H1 (cell line): ENCODE data around the gene ASB7. TPM values are rescaled to one million over a fixed set of nuclear protein-coding genes. Genes with fewer than 3 reads are reported as not detected.

Source experiments
- CTCF ChIA-PET: fragments of 300-600 bp; sonication (Branson Sonifier 250); formaldehyde crosslinking; loops from one replicate; lab custom pipeline; 2021; ENCODE audit not compliant: partially characterized antibody; lab: Charles Lee
- POLR2A ChIA-PET: fragments of 300-600 bp; sonication (Branson Sonifier 250); formaldehyde crosslinking; loops from one replicate; lab custom pipeline; 2021; ENCODE audit warnings: inconsistent platforms; ENCODE audit not compliant: partially characterized antibody; lab: Charles Lee
- DNase-seq, 2 experiments: peaks; one replicate each; pipeline versions ENCODE4 v3.0.0 to v3.0.0-alpha.2; 2010 to 2022; ENCODE audit warnings: low spot score in 2 of 2, low read depth in 1 of 2, mixed read lengths in 1 of 2
- FAIRE-seq: peaks from 2 replicates; lab custom pipeline; 2011; peaks lifted over from hg19 to GRCh38; lab: Jason Lieb, UNC
- H2AFZ ChIP-seq: 2 replicates; pipeline ENCODE4 v1.8.1; 2012; ENCODE audit warnings: low read length, inconsistent platforms
- H2AK5ac ChIP-seq: 2 replicates; pipeline ENCODE4 v1.6.1; 2013; ENCODE audit warnings: low read depth, low read length
- H2BK120ac ChIP-seq: replicated peaks from 2 replicates; pipeline ENCODE3; 2013; ENCODE audit warnings: low read depth, low read length, inconsistent platforms
- H2BK12ac ChIP-seq: 2 replicates; pipeline ENCODE4 v1.6.1; 2013; ENCODE audit warnings: low read depth, low read length
- H2BK15ac ChIP-seq: 2 replicates; pipeline ENCODE4 v1.6.1; 2013; ENCODE audit warnings: low read length
- H2BK20ac ChIP-seq: 2 replicates; pipeline ENCODE4 v1.6.1; 2013; ENCODE audit warnings: low read length
- H2BK5ac ChIP-seq: 2 replicates; pipeline ENCODE4 v1.6.1; 2013; ENCODE audit warnings: low read depth, low read length
- H3K14ac ChIP-seq: 2 replicates; pipeline ENCODE4 v1.6.1; 2013; ENCODE audit warnings: inconsistent platforms; ENCODE audit not compliant: insufficient read length
- H3K18ac ChIP-seq: 2 replicates; pipeline ENCODE4 v1.6.1; 2013; ENCODE audit warnings: low read length; ENCODE audit errors: extremely low read depth
- H3K23ac ChIP-seq: 2 replicates; pipeline ENCODE4 v1.6.1; 2013; ENCODE audit warnings: inconsistent platforms; ENCODE audit not compliant: insufficient read length
- H3K23me2 ChIP-seq: 2 replicates; pipeline ENCODE4 v1.6.1; 2013; ENCODE audit warnings: low read depth, low read length
- H3K27ac ChIP-seq: 2 replicates; pipeline ENCODE4 v1.6.1; 2011; ENCODE audit warnings: low read depth, low read length, inconsistent platforms
- H3K27me3 ChIP-seq, 4 experiments: replicated peaks in 1 of 4; 1 replicate in 1 of 4; 2 replicates in 3 of 4; pipeline versions ENCODE4 v1.6.1 to v1.8.1; 2011 to 2013; ENCODE audit warnings: low read length in 3 of 4, mild to moderate bottlenecking in 3 of 4, inconsistent platforms in 2 of 4, mixed read lengths in 2 of 4, moderate library complexity in 1 of 4; ENCODE audit not compliant: control insufficient read depth in 3 of 4, insufficient read depth in 3 of 4; ENCODE audit errors: extremely low read depth in 1 of 4
- H3K36me3 ChIP-seq, 4 experiments: 2 replicates each; pipeline versions ENCODE4 v1.6.1 to v1.8.1; 2011 to 2013; ENCODE audit warnings: mild to moderate bottlenecking in 4 of 4, low read length in 3 of 4, moderate library complexity in 2 of 4, control low read depth in 1 of 4, inconsistent platforms in 1 of 4; ENCODE audit not compliant: insufficient read depth in 4 of 4, control insufficient read depth in 2 of 4
- H3K4ac ChIP-seq: replicated peaks from 2 replicates; pipeline ENCODE3; 2013; ENCODE audit warnings: low read length, low read depth, mixed read lengths, inconsistent platforms; ENCODE audit not compliant: insufficient read length
- H3K4me1 ChIP-seq, 4 experiments: replicated peaks in 1 of 4; 1 replicate in 1 of 4; 2 replicates in 3 of 4; pipeline versions ENCODE4 v1.6.1 to v1.8.1; 2011 to 2013; ENCODE audit warnings: low read length in 3 of 4, inconsistent platforms in 2 of 4, mixed read lengths in 1 of 4; ENCODE audit not compliant: insufficient read depth in 4 of 4, control insufficient read depth in 3 of 4
- H3K4me2 ChIP-seq, 2 experiments: 2 replicates each; pipeline versions ENCODE4 v1.6.1 to v1.8.1; 2011 to 2013; ENCODE audit warnings: low read depth in 2 of 2, low read length in 2 of 2, control low read depth in 1 of 2, inconsistent platforms in 1 of 2, mild to moderate bottlenecking in 1 of 2; ENCODE audit not compliant: insufficient read depth in 1 of 2
- H3K4me3 ChIP-seq, 4 experiments: fragments of 200-600, 300-600 bp in 1 of 4; sonication (generic), shearing (Covaris generic), sonication (Bioruptor Twin) in 1 of 4; 2 replicates each; pipeline versions ENCODE4 v1.5.1 to v1.8.1; 2011 to 2016; ENCODE audit warnings: low read length in 4 of 4, low read depth in 3 of 4, control low read depth in 2 of 4, inconsistent platforms in 2 of 4, mild to moderate bottlenecking in 2 of 4, mixed read lengths in 1 of 4, moderate library complexity in 1 of 4; ENCODE audit not compliant: insufficient read depth in 2 of 4; ENCODE audit errors: extremely low read depth in 1 of 4
- H3K56ac ChIP-seq: replicated peaks from 2 replicates; pipeline ENCODE3; 2013; ENCODE audit warnings: low read depth, mild to moderate bottlenecking, mixed read lengths, low read length, inconsistent platforms; ENCODE audit not compliant: insufficient read length
- H3K79me1 ChIP-seq: 2 replicates; pipeline ENCODE4 v1.6.1; 2013; ENCODE audit warnings: low read depth, low read length, control low read depth
- H3K79me2 ChIP-seq, 2 experiments: 2 replicates each; pipeline versions ENCODE4 v1.6.1 to v1.8.1; 2012 to 2013; ENCODE audit warnings: low read length in 2 of 2, mild to moderate bottlenecking in 2 of 2, inconsistent platforms in 1 of 2; ENCODE audit not compliant: insufficient read depth in 2 of 2, control insufficient read depth in 1 of 2
- H3K9ac ChIP-seq, 4 experiments: replicated peaks in 1 of 4; 1 replicate in 1 of 4; 2 replicates in 3 of 4; pipeline versions ENCODE4 v1.6.1 to v1.8.1; 2011 to 2013; ENCODE audit warnings: low read depth in 3 of 4, low read length in 3 of 4, control low read depth in 2 of 4, mild to moderate bottlenecking in 2 of 4, moderate library complexity in 2 of 4, inconsistent platforms in 1 of 4; ENCODE audit errors: extremely low read depth in 1 of 4
- H3K9me3 ChIP-seq, 2 experiments: 2 replicates each; pipeline versions ENCODE4 v1.6.1 to v1.8.1; 2012 to 2013; ENCODE audit warnings: mild to moderate bottlenecking in 2 of 2, moderate library complexity in 2 of 2, control low read depth in 1 of 2, inconsistent platforms in 1 of 2, low read depth in 1 of 2, low read length in 1 of 2, mixed read lengths in 1 of 2; ENCODE audit not compliant: insufficient read depth in 2 of 2
- H4K20me1 ChIP-seq, 2 experiments: replicated peaks in 1 of 2; 2 replicates each; pipeline versions ENCODE3 to v1.8.1; 2011 to 2013; ENCODE audit warnings: inconsistent platforms in 2 of 2, low read length in 2 of 2, mild to moderate bottlenecking in 1 of 2; ENCODE audit not compliant: insufficient read depth in 2 of 2, control insufficient read depth in 1 of 2
- H4K5ac ChIP-seq: 2 replicates; pipeline ENCODE4 v1.6.1; 2013; ENCODE audit warnings: low read length, low read depth, mixed read lengths, inconsistent platforms; ENCODE audit not compliant: insufficient read length
- H4K8ac ChIP-seq: 2 replicates; pipeline ENCODE4 v1.8.0; 2013; ENCODE audit warnings: mild to moderate bottlenecking, moderate library complexity, low read length, inconsistent platforms; ENCODE audit not compliant: insufficient read depth; ENCODE audit errors: extremely low read depth
- H4K91ac ChIP-seq: replicated peaks from 2 replicates; pipeline ENCODE3; 2013; ENCODE audit warnings: low read length, mixed read lengths, inconsistent platforms; ENCODE audit not compliant: insufficient read length
- CBX8 ChIP-seq: fragments of 300-800, 300-1000 bp; sonication (generic); IDR thresholded peaks from 2 replicates; pipeline ENCODE4 v1.7.1; 2016; ENCODE audit warnings: low read depth, low read length, borderline replicate concordance
- CHD1 ChIP-seq: IDR thresholded peaks from 2 replicates; pipeline ENCODE4 v1.6.1; 2012; ENCODE audit warnings: low read depth, low read length, improper control_type of control experiment
- E2F6 ChIP-seq: IDR thresholded peaks from 2 replicates; pipeline ENCODE4 v1.6.1; 2012; ENCODE audit warnings: inconsistent platforms
- EGR1 ChIP-seq: IDR thresholded peaks from 2 replicates; pipeline ENCODE4 v1.6.1; 2011; ENCODE audit warnings: low read depth, low read length, borderline replicate concordance
- HDAC6 ChIP-seq: IDR thresholded peaks from one replicate; pipeline ENCODE4 v1.7.1; 2012; ENCODE audit warnings: low read depth, mild to moderate bottlenecking, inconsistent platforms, low read length, moderate library complexity
- KDM5A ChIP-seq: fragments of 200-600 bp; IDR thresholded peaks from 2 replicates; pipeline ENCODE4 v1.7.1; 2012; ENCODE audit warnings: mild to moderate bottlenecking, low read length, inconsistent platforms, mixed read lengths
- MAX ChIP-seq: IDR thresholded peaks from 2 replicates; pipeline ENCODE4 v1.6.1; 2012; ENCODE audit warnings: inconsistent platforms
- NANOG ChIP-seq: IDR thresholded peaks from 2 replicates; pipeline ENCODE4 v1.6.1; 2011; ENCODE audit warnings: low read length, low read depth, mild to moderate bottlenecking, inconsistent platforms; ENCODE audit not compliant: insufficient read depth, poor library complexity, severe bottlenecking
- RBBP5 ChIP-seq: IDR thresholded peaks from 2 replicates; pipeline ENCODE4 v1.7.1; 2012; ENCODE audit warnings: low read depth, mild to moderate bottlenecking, inconsistent platforms, low read length, moderate library complexity, borderline replicate concordance
- RFX5 ChIP-seq: IDR thresholded peaks from 2 replicates; pipeline ENCODE4 v1.6.1; 2011; ENCODE audit warnings: low read depth, low read length, improper control_type of control experiment, borderline replicate concordance
- RXRA ChIP-seq: IDR thresholded peaks from 2 replicates; pipeline ENCODE4 v1.6.1; 2011; ENCODE audit warnings: low read depth, mild to moderate bottlenecking, low read length, moderate library complexity; ENCODE audit not compliant: insufficient read depth
- SIX5 ChIP-seq: IDR thresholded peaks from 2 replicates; pipeline ENCODE4 v1.6.1; 2011; ENCODE audit warnings: mild to moderate bottlenecking, low read depth, low read length
- YY1 ChIP-seq: IDR thresholded peaks from 2 replicates; pipeline ENCODE4 v1.6.1; 2011; ENCODE audit warnings: low read depth, mild to moderate bottlenecking, low read length
- WGBS, 2 experiments: shearing (Covaris generic) in 1 of 2; methylation state at CpG; one replicate each; pipeline versions ENCODE4 v1.1.6 to v1.1.7; 2013 to 2015; ENCODE audit warnings: low lambda C conversion rate in 2 of 2, mixed read lengths in 2 of 2, inconsistent platforms in 1 of 2, low coverage in 1 of 2, missing lambda C conversion rate in 1 of 2; ENCODE audit not compliant: insufficient replicate concordance in 2 of 2, insufficient coverage in 1 of 2, insufficient read length in 1 of 2; ENCODE audit errors: extremely low coverage in 1 of 2, missing lambda C conversion rate in 1 of 2; 5-methylcytosine and 5-hydroxymethylcytosine counted together
- polyA plus RNA-seq, 7 experiments: library from polyadenylated mRNA; depleted of rRNA in 3 of 7; stranded (reverse) in 5 of 7; unstranded in 2 of 7; fragments of >200 nt in 5 of 7; fragments of 200-250 nt in 2 of 7; gene quantifications; 1 replicate in 5 of 7; 2 replicates in 1 of 7; 4 replicates in 1 of 7; pipeline versions ENCODE4 v1.2.1 to v1.2.3, GENCODE V29; 2011 to 2013; ENCODE audit warnings: missing spikeins in 2 of 7, mixed read lengths in 2 of 7
- total RNA-seq: library from RNA; stranded (reverse); fragmentation: NEBNext Ultra II Directional; extraction: Animal tissue kit (Norgen Biotek cat#: 25700); gene quantifications from 2 replicates; pipeline ENCODE4 v1.2.1, GENCODE V29; 2021

ASB7 gene
- total and polyA plus RNA-seq, 2 of the 8 experiments (the other 6 are each of a cell fraction or from before 2014, with no cell fraction given): 5.2 to 12.8 TPM

DNA sequence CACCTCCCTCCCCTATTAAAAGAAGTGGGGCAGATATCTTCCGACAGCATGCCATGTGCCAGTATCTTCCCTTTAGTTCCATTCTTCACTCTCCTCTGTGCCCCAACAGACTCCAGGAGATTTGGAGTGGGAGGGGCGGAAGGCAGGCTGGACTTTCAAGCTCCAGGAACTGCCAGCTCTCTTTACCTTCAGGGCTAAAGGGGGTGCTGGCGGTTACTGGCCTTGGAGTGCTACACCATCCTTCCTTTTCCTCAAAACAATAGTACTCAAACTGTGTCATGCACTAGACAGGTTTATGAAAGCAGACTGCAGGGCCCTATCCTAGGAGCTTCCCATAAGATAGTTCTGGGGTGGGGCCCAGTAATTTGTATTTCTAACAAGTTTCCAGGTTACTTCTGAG is 6.4 kb upstream of the ASB7 start:
- H3K23me2 ChIP-seq: 0 out of 2 replicates have a peak, but pooled peaks cover 3% of the 10 kb centered on the region
- peaks cover 0 to 17% of the 10 kb centered on the region in 2 experiments; a peak in 3 of 4 replicates for H3K79me2 ChIP-seq
- no peaks in the 10 kb centered on the region for H3K36me3 ChIP-seq
- peaks cover 0 to 4% (median 2%) of the 10 kb centered on the region in 4 experiments; a peak in 3 of 7 replicates for H3K4me1 ChIP-seq
- H2AFZ ChIP-seq: no peak overlapping the region
- H2AK5ac ChIP-seq: no peak overlapping the region
- no peaks in the 10 kb centered on the region; the same call in 1 of the 2 replicates for H3K79me1 ChIP-seq
- no peak overlapping the region for H3K18ac ChIP-seq
- DNase-seq (no peak), FAIRE-seq (no peak)
- ChIA-PET CTCF (no interaction called here), POLR2A (no interaction called here)
- no peak overlapping the region for H2BK20ac ChIP-seq
- H3K14ac ChIP-seq: no peak overlapping the region
- no peak overlapping the region for H4K8ac ChIP-seq
- H3K27me3 ChIP-seq: no peaks in the 10 kb centered on the region
- H2BK5ac ChIP-seq: no peak overlapping the region
- 100% methylated on average over 2 of the region's 3 CpGs; no CpG with 5 or more reads in 1 of the 2 experiments for WGBS, 2 experiments
- H3K27ac ChIP-seq: no peak overlapping the region
- H3K4ac ChIP-seq: no peak overlapping the region
- H2BK120ac ChIP-seq: no peak overlapping the region
- H3K9ac ChIP-seq: no peak overlapping the region
- H4K91ac ChIP-seq: no peak overlapping the region
- no peak overlapping the region for H3K4me2 ChIP-seq
- no peak overlapping the region for H2BK12ac ChIP-seq
- H3K23ac ChIP-seq: no peak overlapping the region
- no peaks in the 10 kb centered on the region for H4K20me1 ChIP-seq
- no peak overlapping the region for H2BK15ac ChIP-seq
- no peak overlapping the region for H4K5ac ChIP-seq
- H3K4me3 ChIP-seq: no peak overlapping the region
- H3K56ac ChIP-seq: no peak overlapping the region
- peaks cover 3 to 5% of the 10 kb centered on the region in 2 experiments; a peak in 2 of 4 replicates for H3K9me3 ChIP-seq
- TF ChIP-seq RBBP5 (no peak), YY1 (no peak), CHD1 (no peak), MAX (no peak), KDM5A (no peak), CBX8 (no peak), EGR1 (no peak), NANOG (no peak), HDAC6 (no peak), RXRA (no peak), RFX5 (no peak), SIX5 (no peak), E2F6 (no peak)
